ENCODE data around the gene GPATCH1.

The GPATCH1 gene

DNA sequence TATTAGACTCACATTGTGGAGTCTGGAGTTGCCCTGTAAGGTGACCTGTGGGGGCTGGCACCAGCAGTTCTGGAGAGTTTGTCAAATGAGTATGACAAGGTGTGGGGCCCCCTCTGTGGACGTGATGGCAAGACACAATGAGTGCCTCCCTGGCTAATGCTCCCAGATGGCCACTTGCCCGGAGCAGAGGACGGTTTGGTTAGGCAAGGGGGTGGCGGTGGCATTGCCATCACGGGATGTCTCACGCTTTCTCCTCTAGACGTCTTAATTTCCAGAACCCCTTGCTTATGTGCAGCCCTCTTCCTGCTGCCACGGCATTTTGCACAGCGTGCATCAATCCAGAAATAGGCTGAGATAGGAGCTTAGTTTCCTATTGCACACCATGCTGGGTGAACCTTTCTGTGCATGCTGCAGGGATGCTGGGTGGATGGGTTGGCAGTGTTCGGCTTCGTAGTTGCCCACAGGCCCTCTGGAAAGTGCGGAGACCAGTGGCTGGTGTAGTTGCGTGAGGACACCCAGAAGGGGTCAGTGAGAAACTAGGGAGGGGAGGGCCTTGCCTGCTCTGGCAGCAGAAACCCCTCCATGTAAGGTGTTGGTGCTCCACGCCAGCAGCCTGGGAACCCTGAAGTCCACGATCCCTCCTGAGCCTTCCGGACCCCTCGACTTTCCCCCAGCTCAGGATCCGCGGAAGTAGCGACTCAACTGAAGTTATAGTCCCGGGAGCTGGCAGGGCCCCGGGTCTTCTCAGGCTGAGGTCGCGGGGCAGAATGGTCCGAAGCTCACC lies 95.1 kb downstream of the GPATCH1 start:
- no peak for DNase-seq (ENCODE audit: low read depth, low spot score)
- H3K9ac ChIP-seq (ENCODE audit: insufficient read length) = peak overlapping the region; percentile 97
- peak overlapping the region; percentile 88 for H3K4me3 ChIP-seq
- no peaks in the 10 kb centered on the region for H3K9me3 ChIP-seq (ENCODE audit: low read depth, low read length)
- H3K27ac ChIP-seq = peak overlapping the region; percentile 49; the same call in 1 of the 2 replicates
- no peaks in the 10 kb centered on the region for H3K36me3 ChIP-seq (ENCODE audit: insufficient read depth, low read length)
- TF ChIP-seq POLR2AphosphoS5 (IDR thresholded peaks at IDR 0.05; ENCODE audit: borderline replicate concordance, low read depth, low read length) (no peak), FOXP2 (optimal IDR thresholded peaks at IDR 0.05; ENCODE audit: control extremely low read depth, extremely low read length, insufficient read depth) (no peak), EZH2 (IDR thresholded peaks at IDR 0.05) (no peak)

DNA sequence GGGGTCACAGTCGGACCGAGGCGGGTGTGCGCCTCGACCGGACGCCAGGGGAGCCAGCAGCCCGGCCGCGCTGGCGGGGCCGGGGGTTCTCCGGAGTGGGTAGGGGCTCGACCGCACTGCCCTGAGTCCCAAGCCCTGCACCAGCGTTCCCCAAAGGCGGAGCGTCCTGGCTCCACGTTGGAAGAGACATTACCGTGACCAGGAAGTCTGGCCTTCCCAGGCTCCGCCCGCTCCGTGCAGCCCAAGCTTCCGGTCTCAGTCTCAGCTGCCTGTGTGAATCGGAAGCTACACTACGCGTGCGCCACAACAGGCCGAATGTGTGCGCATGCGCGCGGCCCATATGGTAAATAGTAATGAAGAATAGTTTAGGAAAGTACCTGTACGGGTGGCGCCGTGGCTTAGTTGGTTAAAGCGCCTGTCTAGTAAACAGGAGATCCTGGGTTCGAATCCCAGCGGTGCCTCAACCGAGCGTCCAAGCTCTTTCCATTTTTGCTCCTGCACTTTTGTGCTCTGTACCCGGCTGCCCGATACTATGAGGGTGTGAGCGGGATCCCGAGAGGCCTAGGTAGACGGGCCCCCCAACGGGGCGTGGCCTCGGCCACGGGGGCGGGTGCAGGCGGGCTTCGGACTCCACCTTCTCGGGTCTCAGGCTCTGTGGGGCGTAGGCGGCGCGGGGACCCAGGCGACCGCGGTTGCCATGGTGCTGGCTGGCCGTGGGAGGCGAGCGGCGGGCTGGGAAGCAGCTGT lies 95.9 kb downstream of the GPATCH1 start:
- Histone ChIP-seq H3K36me3 (ENCODE audit: insufficient read depth, low read length) (no peaks in the 10 kb centered on the region), H3K27ac (peak overlapping the region; percentile 49; the same call in 1 of the 2 replicates), H3K9ac (ENCODE audit: insufficient read length) (peak overlapping the region; percentile 97), H3K9me3 (ENCODE audit: low read depth, low read length) (no peaks in the 10 kb centered on the region), H3K4me3 (peak overlapping the region; percentile 88)
- peak; percentile 93 for DNase-seq (ENCODE audit: low read depth, low spot score)
- no peak for TF ChIP-seq EZH2 (IDR thresholded peaks at IDR 0.05)
- TF ChIP-seq FOXP2 (optimal IDR thresholded peaks at IDR 0.05; ENCODE audit: control extremely low read depth, extremely low read length, insufficient read depth) = peak; percentile 91
- peak; percentile 97 for TF ChIP-seq POLR2AphosphoS5 (IDR thresholded peaks at IDR 0.05; ENCODE audit: borderline replicate concordance, low read depth, low read length)

DNA sequence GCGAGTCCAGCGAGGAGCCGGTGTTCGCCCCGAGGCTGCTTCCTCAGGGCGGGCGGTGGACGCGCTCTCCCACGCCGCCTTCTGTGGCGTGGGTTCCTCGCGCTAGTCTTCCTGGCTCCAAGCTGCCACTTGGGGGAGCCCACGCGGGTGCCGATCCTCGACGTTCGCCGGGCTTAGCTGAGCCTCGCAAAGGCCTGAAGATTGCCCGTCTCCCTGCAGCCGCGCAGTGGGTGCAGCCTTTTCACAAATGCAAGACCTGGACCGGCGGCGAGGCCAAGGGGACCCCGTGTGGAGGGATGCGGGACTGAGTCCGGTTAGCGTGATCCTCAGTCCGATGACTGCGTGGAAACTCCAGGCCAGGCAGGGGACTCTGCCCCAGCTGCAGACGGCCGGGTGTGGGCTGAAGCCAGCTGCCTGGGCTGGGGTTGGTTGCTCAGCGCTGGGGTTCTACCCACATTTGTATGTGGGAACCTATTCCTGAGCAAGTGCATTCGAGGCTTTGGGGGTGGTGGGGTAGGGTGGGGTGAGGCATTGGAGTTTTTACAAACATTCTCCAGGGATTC lies 96.5 kb downstream of the GPATCH1 start:
- H3K27ac ChIP-seq = no peak overlapping the region
- H3K4me3 ChIP-seq = peak overlapping the region; percentile 88
- TF ChIP-seq EZH2 (IDR thresholded peaks at IDR 0.05) (no peak), POLR2AphosphoS5 (IDR thresholded peaks at IDR 0.05; ENCODE audit: borderline replicate concordance, low read depth, low read length) (no peak)
- peak; percentile 10 for DNase-seq (ENCODE audit: low read depth, low spot score)
- no peaks in the 10 kb centered on the region for H3K36me3 ChIP-seq (ENCODE audit: insufficient read depth, low read length)
- no peaks in the 10 kb centered on the region for H3K9me3 ChIP-seq (ENCODE audit: low read depth, low read length)
- peak overlapping the region; percentile 37 for H3K9ac ChIP-seq (ENCODE audit: insufficient read length)
